GM10847 (cell line): ENCODE measurements around the gene MEDAG.

Source experiments
- POLR2A ChIP-seq: IDR thresholded peaks from 2 replicates; pipeline ENCODE4 v1.6.1; 2011; ENCODE audit not compliant: insufficient read length; ENCODE audit errors: extremely low read depth

Gene MEDAG

DNA sequence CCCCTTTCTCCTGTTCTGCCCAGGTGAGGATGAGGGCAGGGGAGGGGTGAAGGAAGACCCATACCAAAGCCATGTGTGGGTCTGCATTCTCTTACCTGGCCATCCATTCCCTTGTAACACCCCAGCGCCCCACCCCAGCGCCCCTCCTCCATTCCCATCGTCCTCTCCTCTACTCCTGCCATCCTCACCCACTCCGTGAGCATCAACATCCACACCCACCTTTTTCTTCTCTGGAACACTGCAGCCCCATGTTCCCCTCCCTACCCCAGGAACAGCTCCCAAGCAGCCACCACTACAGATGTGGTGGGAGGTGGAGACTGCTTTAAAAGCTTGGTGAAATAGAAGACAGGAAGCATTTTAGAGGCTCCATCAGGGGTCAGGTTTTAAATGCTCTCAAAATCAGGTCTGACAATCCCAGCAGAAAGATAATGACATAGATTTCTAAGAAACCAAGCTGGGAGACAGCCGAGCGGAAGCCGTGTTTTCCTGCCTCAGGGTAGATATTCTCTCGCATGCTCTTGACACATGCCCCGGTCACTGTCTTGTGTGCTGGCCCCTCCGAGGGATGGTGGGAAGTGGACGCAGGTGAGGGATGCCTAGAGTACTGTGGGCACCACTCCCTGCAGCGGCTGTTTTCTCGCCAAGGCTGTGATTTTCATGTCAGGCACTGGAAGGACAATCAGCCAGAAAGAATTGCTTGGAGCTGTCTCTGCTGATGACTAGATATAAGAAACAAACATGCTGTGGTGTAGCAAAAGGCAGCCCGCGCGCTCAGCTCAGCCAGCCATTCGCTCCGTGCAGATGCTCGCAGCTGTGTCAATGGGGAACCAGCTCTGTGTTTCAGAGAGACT is 9.8 kb downstream of the MEDAG start:
- TF ChIP-seq POLR2A = no peak

DNA sequence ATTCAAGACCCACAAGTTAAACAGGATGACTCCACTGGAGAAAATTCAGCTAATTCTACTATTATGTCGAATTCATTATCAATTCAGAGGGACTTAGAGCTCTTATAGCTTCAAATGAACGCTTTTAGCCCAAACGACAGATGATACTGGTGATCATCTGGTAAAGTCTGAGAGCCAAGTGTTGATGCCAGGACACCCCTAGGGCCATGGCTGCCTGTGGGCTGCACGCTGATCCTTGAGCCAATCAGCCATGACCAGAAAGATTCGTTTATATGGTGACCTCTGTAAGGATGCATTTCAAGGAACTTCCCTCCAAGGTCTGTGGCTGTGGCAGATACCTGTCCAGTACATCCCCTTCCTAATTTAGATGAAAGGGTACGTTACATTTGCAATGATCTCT is 10.9 kb downstream of the MEDAG start:
- TF ChIP-seq POLR2A = no peak

DNA sequence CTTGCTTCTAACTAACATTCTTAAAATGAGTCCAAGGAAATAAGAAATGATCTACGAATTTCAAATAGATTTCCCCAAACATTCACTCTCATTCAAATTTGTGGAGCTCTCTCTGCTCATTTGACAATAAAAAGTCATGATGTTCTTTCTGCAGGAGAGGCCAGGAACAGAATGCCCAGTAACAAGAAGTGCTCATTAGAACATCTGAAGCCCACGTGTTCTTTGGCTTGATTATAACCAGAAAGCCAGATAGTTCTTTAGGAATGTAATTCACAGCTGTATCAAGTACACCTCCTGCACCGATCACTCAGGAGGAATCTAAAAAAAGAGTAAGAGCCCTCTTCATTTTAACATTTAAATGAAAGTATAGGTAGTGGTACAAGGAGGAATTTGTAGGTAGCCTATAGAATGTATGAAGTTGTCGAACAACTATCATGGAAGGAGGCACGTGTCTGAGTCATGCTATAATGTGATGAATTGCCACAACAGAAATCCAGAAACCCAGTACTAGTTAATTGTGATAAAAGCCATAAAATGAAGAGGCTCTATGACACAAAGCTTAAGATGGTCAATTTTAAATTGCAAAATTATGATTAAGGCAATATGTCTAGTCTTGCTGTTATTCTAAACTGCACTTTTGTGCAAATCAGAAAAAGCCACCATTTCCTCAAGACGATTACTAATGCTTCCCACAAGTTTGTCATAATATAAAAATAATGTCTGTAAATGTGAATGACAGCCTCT is 12.8 kb downstream of the MEDAG start:
- TF ChIP-seq POLR2A = no peak

DNA sequence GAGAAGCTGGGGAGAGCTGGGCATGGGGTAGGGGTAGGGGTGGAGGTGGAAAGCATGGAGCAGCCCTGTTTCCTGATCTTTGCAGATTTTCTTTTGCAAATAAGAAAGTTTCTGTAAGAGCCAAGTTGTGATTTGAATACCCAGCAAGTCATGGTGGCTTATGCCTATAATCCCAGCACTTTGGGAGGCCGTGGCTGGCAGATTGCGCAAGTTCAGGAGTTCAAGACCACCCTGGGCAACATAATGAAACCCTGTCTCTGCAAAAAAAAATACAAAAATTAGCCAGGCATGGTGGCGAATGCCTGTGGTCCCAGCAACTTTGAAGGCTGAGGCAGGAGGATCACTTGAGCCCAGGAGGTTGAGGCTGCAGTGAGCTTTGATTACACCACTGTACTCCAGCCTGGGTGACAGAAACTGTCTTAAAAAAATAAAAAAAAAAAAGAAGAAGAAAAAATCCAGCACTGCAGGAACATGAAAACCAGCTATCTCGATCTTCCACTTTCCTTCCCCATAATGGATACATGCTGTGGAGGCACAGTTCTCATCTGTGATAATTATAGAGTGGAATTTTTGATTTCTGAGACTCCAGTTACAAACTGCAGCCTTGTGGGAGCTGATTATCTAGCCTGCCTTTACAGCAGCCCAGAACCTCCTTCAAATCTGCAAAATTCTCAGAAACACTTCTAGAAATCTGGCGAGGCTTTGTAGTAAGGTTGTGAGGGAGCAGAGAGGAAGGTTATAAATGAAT is 14.3 kb downstream of the MEDAG start:
- no peak for TF ChIP-seq POLR2A

DNA sequence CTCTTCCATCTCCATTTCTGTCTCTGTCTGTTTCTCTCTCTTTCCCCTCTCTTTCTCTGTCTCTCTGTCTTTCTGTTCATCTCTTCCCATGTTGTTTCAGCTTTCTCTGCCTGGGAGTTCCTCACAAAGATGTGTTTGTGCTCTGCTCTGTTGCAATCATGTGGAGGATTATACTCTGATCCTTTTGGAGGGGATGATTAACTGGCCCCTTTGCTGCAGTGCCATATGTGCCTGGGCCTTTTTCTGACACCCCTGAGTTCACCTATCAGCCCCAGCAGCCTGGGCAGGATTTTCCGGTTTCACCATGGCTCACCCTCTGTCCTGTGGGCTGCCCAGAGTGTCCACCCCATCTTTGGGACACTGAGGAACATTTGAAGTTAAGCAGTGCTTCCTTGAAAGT is 17.3 kb downstream of the MEDAG start:
- no peak for TF ChIP-seq POLR2A

DNA sequence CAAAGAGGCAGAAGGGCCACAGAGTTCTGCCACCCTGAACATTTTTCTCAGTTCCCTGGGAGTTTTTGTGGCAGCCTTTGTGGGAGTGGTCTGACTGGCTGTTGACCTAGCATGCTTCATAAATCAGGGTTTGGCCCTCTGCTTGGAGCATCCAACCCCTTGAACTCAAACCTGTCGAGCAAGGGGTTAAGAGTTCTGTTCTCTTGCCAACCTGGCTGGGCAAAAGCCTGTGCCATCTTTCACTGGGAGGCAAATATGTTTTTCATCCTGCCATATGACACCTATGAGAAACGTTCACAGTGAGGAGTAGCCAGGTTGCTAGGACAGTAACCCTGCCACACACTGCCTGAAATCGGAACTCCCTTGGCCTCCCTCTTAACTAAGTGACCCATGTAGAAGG is 18.6 kb downstream of the MEDAG start:
- TF ChIP-seq POLR2A = no peak

DNA sequence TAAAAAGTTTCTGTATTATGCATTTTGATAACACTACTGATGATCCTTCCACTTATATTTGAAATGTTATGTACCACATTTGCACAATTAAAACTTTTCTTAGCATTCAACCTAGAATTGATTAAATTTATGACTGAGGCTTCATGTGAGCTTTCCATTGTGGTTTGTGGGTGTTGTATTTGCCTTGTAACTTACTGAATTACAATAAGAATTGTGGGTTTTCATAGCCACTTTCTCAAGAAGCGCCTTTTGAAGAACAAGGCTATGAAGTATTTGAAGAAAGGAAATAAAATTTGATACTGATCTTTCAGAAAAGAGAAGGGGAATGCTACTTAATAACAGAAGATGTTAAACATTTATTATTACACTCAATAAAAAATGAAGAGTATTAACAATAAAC is 19.4 kb downstream of the MEDAG start:
- TF ChIP-seq POLR2A = no peak

DNA sequence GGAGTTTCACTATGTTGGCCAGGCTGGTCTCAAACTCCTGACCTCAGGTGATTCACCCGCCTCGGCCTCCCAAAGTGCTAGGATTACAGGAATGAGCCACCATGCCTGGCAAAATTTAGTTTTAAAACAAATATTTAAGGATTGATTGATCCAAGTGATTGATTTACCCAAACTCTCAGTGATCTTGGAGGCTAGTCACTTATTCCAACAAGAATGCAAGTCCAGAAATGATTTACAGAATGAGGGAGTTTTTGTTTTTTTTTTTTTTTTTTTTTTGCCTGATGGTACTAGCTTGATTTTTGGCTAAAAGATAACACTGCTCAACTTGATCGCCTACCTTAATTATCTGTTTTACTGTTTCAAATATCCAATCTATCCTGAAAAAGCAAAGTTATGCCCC is 20.7 kb downstream of the MEDAG start:
- TF ChIP-seq POLR2A = no peak

DNA sequence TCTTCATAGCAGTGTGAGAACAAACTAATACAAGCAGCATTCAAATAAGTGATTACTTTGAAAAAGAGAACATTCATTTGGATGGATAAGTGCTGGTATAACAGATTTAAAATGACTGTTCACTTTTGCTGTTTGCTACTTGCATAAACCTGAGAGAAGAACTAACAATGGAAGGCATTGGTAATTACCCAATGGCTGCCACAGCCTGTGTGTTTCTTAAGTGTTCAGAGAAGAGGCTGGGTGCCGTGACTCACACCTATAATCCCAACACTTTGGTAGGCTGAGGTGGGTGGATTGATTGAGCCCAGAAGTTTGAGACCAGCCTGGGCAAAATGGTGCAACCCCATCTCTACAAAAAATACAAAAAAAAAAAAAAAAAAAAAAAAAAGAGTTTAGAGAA is 21.5 kb downstream of the MEDAG start:
- TF ChIP-seq POLR2A = no peak

DNA sequence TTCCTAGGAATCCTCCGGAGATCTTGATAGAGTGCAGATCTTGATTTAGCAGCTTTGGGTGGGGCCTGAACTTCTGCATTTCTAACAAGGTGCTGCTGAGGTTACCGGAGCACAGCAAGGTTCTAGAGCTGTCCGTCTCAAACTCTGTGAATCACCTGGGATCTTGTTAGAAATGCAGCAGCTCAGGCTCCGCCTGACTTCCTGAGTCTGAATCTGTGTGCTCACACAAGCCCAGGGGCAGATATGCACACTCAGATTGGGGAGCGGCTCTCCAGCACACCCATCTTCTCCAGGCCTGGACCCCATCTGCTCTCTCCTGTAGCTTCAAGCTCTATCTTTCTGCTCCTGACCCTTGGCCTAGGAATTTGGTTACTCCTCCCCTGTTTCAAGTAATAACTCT is 22.9 kb downstream of the MEDAG start:
- no peak for TF ChIP-seq POLR2A

DNA sequence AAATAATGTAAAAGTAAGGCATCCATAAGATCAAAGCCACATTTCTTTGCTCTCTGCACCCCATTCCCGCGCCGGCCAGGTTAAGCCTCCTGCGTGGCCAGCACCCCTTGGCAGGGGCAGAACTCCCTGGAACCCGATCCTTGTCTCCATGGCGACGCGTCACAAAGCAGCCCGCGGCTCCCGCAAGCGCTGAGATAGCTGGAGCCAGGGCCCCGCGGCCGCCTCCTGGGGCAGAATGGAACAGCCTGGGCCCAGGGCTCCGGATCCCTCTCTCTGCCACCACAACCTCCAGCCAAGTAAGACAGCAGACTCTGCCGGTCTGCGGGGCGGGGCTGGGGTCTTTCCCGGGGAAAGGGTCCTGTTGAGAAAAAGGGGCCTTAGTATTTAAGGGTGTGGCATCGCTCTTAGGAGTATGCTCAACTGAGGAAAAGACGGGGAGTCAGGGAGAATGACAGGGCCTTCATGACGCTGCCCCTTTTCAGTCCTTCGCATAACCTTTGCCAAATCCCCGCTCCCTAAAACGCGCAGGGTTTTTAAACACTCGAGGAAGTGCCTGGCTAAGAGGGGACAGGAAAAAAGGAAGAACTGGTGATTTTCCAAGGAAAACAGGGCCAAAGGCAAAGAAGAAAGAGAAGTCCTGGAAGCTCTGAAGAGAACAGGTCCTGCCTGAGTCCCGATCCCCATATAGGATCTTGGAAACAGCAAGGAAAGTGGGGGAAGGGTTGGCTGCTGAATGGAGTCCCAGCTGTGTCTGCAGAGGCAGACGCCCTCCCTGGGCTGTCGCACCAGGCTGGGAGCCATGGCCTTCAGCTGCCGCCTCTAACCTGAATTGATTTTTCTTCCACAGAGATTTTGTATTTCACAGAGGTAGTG is 26.6 kb downstream of the MEDAG start, which contains the start of gene TEX26:
TSS of gene TEX26 (plus strand) at position 176 of the 873 bp plus-strand sequence. CDS start at position 236, 60 bp downstream.
- no peak for TF ChIP-seq POLR2A

DNA sequence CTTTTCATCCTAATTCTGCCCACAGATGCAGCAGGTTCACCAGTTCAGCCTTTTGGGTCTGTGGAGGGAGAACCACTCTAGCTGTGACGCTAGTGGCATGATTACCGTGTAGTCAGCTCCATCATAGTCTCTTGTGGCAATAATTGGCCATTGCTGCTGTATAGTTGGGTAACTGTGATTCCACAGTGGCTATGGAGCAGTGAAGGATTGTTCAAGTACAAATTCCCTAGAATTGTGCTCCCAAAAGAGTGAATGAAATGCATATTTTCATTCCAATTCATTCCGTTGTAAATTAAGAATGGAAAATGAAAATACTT is 27.2 kb downstream of the MEDAG start:
- no peak for TF ChIP-seq POLR2A

DNA sequence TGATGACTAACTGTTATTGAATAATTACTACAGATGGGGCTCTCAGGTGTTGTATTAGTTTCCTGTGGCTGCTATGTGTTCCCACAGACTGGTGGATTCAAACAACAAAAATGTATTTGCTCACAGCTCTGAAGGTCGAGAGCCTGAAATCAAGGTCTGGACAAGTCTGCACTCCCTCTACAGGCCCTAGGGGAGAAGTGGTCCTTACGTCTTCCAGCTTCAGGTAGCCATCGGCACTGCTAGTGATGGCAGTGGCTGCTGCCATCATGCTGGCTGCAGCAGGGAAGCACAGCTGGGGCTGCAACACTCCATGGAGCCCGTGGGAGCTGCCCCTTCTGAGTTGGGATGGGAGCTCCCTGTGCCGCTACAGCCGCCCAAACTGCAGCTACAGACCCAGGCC is 28.3 kb downstream of the MEDAG start:
- no peak for TF ChIP-seq POLR2A

DNA sequence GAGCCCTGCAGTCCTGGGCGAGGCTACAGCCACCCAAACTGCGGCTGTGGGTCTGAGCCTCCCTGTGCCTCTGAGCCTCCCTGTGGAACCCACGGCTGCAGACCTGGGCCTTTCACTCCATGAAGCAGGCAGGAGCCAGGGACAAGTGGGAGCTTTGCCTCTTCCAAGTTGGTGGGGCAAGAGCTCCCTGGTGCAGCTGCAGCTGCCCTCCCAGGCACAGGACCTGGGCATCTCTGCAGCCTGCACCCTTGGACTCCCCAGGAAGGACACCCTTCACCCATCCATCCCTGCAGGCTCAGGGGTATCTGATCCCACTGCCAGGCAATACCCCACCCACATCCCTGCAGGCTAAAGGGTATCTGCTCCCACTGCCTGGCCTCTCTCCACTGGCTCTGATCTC is 28.7 kb downstream of the MEDAG start:
- no peak for TF ChIP-seq POLR2A

DNA sequence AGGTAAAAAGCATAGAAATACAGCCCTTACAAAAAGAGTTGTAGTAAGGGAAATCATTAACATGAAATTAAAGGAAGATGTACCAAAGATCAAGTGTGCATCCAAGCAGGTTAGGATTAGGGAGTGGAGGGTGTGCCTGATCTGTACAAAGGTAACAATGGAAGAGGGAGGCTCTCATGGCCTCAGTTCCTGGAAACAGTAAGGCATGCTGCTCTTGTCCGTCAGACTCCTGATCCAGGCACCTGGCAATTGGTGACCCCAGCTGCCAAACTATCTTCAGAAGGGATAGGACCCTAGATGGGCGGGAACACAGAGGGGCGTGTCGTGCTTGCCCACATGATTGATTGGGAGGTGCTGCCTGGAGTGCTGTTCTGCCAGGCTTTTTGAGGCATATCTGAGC is 30.9 kb downstream of the MEDAG start:
- no peak for TF ChIP-seq POLR2A
